HG03457 (cell line): ENCODE data around the gene ARL13A.
"Not testable (repeated sequence)": the region's sequence is repeated elsewhere in the genome, so short reads cannot be mapped to it uniquely, and the experiment has no call there.

ENCODE experiments used
- ATAC-seq: cut with Tn5 transposase; IDR thresholded peaks from one replicate; pipeline ENCODE4 v1.9.1; 2021; ENCODE audit warnings: moderate number of reproducible peaks; ENCODE audit not compliant: unreplicated experiment

Gene ARL13A

DNA sequence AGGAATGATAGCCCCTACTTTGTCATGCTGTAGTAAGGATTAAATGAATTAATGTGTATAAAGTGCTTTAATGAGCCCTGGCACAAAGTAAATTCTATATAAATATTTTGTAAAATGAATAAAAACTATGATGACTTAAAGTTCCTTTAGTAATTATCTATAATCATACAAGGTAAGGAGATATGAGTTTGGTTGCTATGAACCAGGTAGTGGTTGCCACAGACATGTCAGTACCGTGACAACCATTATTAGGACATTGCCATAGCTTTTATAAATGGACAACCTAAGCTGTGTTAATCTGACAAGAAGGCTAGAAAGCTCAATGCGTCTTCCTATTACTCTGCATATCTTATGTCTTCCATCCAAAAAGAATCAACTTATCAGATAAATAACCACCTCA, at the start of gene ARL13A:
ARL13A (plus strand) TSS at position 301 of the 400 bp plus-strand sequence. CDS start 3,982 bp downstream, outside the sequence.
- no peak for ATAC-seq

DNA sequence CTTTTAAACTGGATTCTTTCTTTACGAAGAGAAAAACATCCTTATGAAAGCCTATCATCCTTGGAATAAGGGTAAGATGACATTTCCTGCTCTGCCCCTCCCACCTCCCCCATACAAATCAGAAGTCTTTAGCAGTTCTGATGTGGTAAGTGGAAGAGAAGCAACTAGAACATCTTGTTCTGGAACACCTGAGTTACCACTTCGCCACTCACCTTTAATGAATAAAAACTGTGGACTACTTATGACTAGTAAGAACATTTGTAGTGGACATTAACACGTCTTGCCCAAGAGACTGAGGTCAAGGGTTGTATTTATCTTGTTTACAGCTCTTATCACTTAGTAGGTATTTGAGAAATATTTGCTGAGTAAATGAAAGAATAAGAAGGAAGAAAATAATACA, 45.1 kb upstream of the ARL13A start:
- ATAC-seq = no peak

DNA sequence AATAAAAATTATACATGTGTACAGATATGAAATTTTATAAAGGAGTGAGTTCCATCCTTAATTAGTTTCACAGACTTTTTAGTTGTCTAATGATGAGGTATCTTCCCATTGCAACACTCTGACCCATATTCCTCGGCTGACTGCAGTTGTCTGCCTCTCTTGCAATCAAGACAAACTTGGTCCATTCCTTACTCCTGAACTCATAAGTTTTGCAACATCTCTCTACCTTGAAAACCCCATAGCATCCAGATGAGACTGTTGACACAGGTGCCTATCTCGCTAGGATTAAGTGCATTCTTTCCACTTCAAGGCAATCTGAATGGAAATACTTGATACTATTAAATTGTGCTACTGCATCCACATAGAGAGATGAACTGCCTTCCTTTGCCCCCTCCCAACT, 43.1 kb upstream of the ARL13A start:
- ATAC-seq = no peak

DNA sequence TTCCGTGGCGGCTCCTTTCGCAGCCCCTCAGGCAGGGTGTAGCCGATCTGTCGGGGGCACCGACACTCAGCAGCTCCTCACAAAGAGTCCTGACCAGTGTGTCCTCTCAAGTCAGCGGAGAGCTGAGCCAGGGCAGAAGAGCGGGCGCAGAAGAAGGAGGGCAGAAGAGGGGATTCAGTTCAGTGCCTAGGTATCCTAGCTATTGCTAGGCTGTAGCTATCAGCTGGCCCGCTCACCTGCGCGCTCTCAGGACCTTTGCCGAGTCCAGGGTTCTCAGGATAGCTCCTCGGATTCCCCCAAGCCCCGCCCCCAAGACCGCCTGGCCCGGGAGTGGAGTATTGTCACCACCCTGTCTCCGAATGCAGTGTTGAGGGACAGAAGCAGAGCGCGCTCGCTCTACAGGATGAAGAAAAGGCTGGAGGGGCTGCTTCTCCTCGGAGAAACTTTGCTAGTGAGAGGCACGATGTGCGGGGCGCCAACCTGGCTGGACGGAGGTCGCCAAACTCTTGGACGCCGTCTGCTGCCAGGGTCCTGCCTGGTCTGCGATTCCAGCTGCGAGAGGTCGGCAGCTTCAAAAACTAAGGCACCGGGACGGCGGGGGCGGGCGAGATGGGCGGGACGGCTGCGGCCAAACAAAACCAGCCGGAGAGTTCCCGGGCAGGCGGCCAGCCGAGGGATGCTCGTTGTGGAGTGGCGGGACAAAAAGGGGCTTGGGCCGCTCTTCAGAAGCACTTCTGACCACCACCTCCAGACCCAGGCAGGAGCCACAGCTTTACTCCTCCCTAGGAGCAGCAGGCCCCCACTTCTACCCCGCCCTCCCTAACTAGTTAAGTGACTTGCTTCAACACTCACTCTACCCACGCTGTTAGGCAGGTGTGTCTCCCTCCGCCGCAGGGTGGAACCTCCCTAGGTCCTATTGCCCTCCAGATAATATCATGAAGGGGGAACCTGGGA, 40.6 kb upstream of the ARL13A start, which contains the start of gene XKRX:
XKRX (minus strand) TSS at position 258 of the 954 bp plus-strand sequence. CDS start 613 bp downstream, outside the sequence.
- no peak for ATAC-seq

DNA sequence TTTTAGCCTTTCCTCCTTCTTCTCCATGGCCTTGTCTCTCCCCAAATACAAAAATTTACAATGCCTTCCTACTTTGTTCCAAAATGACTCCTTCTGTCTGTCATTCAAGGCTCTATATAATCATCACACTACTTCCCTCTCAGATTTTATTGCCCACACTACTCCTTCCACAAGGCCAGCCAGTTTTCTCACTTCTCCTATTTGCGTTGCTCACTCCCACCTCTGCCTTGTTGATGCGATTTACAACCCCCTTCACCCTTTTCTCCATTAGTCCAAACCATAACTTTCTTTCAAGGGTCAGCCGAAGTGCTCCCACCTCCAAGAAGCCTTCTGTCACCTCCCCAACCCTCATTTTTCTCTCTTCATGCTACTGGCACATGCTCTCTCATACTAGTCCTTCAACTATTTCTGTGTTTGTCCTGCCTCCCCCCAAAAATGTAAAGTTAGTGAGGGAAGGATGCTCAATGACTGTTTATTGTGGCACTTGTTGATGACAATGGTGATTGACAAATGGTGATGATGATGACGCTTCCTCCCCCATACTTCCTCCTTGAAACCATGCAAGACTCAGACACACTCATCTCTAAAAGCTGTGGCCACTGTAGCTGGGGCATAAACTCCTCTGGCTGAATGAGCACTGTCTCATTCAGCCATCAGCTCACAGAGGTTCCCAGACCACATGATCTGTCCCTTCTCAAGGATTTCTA, 38.1 kb upstream of the ARL13A start:
- ATAC-seq = peak; percentile 81

DNA sequence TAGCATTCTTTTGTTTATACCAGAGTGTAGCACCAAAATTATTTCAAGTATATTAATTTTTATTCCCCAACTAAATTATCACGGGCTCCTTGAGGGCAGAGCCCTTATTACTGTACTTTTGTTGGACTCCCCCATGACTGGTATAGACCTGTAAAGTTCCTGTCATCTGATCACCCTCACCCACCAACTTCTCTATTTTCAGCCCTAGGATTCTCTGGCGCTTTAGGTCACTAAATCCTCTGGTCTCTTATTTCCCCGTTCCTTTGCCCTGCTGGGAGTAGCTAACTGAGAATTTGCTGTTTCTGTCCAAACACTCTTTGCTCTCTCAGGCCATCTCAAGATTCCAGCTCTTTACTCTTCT, 37.6 kb upstream of the ARL13A start:
- ATAC-seq = peak; percentile 11

DNA sequence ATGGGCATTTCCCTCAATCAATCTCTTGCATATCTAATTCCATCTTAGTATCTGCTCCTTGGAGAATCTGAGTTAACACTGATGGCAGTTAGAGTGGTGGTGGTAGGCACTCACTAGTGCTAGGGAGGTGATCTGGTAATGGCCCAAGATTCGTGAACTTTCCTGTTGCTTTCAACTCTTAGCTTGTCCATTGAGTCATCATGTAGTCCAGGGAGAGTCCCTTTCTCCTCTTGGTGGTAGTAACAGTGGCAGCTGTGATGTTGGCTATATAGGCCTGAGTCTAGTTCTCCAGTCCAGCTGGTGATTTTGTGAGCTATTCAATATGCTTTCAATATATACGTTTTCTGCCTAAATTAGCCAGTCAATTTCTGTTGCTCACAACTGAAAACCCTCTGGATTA, 33.7 kb upstream of the ARL13A start:
- ATAC-seq = no peak

DNA sequence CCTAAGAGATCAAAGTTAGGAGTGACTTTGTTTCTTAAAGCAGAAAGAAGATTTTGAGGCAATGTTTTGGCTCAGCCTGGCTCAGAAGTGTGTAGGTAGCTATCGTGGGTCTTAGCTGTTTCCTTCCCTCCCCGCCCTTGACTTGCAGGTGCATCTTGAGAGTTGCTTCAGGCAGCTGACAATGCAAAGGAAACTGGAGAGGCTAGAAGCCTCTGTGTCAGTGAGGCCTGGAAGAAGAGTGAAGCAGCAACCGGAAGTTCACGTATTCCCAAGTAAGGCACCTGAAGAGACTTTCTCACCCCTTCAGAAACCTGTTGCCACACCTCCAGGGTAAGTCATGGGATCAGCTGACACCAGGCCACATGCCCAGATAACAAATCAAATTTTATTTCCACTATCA, 30.2 kb upstream of the ARL13A start:
- no peak for ATAC-seq

DNA sequence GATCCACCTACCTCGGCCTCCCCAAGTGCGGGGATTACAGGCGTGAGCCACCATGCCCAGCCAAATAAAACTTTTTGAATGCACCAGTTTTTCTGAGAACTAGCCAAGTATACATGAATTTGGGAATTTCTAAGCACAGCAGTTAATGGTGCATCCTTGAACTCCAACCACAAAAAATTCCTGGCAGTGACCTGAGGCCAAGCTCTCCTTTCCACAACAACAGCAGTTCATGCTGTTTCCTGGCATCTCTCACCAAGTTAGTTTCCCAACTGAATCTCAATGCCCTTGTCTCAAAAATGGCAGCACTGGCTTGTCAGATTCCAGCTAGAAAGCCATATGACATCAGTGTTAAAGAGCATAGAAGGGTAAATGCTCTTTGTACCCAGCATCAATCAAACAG, 24.9 kb upstream of the ARL13A start:
- ATAC-seq = no peak

DNA sequence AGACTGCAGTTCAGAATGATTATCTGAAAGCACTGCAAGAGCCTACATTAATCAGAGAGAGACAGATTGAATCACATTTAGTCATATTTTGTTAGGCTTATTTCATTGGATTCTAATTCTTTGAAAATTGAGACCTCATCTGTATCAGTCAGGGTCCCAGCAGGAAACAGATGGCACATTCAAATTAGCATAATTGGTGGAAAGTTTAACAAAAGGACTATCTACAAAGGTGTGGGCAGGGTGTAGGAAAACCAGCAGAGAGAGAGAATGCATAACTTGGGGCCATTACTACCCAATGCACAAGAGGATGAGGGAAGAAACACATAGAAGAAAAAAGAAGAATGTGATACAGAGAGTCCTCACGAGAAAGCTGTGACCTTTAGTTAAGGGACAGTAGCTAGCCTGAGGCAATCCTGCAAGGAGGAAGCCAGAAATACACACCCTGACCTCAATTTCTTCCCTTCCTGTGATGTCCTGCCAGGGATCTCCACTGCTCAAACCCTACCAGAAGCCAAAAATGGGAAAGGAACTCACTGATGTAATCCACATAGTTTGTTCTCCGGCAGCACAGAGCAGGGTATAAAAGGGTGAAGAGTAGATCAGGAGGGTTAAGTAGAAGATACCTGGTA, 23.1 kb upstream of the ARL13A start:
- no peak for ATAC-seq

DNA sequence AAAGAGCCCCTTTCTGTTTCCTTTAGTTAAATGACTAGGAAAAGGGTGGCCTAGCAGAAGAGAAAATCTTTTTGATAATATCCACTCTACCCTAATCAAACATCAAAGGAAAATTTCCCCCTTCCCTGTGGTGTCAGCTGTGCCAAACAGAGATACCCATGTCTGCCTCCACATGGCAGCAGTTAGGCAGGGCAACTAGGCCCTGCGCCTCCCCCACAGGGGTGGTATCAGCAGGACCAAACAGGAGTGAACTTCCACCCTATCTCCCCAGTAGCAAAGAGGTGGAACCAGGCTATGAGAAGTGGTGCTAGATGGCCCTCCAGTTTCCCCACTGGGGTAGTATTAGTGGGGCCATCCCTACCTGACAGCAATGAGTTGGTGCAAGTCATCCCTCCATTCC, 21.0 kb upstream of the ARL13A start:
- ATAC-seq = no peak

DNA sequence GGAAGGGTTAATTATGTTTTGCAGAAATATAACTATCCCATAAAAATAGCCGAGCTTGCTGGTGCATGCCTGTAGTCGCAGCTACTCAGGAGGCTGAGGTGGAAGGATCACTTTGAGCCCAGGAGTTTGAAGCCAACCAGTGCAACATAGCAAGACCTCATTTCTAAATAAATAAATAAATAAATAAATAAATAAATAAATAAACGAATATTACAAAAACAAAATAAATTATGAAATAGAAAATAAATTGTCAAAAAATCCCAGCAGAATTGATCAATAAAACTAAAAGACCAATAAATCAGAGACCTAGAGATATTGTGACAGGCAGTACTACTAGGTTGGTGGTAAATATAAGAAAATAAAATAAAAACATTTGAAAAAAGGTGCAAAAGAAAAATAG, 6.7 kb upstream of the ARL13A start:
- ATAC-seq = no peak

DNA sequence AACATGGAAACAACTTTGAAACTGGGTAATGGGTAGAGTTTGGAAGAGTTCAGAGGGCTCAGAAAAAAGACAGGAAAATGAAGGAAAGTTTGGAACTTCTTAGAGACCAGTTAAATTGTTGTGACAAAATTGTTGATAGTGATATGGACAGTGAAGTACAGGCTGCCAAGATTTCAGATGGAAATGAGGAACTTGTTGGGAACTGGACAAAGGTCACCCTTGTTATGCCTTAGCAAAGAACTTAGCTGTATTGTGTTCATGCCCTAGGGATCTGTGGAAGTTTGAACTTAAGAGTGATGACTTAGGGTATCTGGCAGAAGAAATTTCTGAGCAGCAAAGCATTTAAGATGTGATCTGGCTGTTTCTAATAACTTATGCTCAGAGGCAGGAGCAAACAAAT, 5.1 kb upstream of the ARL13A start:
- no peak for ATAC-seq

DNA sequence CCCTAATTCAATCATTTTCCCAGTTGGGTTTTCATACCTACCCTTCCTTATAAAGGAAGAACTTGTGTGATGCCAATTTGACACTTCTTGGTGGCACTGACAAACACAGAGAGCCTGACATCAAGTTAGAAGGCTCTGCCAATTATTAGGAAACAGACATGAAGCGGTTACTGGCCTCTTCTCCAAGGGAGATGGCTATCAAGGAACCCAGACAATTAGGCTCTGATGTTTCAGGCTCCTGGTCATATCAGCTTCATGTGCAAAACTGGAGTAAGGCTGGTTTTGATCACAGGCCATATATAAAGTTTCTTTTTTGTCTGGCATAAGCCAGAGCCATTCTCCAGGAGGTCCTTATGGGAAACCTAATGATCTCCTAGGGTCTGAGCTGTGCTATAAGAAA, 428 bp downstream of the ARL13A start:
- ATAC-seq = no peak

DNA sequence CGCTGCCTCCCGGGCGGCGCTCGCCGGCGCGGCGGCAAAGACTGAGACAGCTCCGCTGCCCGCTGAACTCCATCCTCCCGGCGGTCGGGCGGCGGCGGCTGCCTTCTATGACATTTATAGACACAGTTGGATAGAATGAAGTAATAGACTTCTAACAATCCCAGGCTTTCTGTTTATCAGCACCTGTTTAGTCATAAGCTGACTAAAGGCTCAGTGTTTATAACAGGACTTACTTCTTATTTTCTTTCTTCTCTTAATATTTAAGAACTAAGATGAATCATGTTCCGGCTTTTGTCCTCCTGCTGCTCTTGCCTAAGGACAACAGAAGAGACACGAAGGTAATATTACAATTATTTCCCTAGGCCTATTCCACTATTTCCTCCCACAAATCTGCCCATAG, 3.9 kb downstream of the ARL13A start:
- no peak for ATAC-seq

DNA sequence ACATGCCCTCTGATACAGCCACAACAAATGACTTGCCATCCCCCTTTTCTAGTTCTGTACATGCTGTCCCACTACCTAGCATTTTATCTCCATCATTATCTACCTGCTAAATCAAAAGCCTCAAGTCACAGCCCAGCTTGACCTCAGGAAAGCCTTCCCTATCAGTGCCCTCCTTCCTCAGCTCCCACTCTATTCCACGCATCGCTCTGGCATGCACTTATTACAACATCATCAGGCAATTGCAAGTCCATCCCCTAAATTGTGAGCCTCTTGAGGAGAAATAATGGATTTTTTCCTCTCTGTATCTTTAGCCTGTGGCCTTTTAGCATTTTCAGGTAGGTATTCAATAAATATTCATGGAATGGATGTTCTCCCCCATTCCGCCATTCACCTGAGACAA, 5.7 kb downstream of the ARL13A start:
- no peak for ATAC-seq

DNA sequence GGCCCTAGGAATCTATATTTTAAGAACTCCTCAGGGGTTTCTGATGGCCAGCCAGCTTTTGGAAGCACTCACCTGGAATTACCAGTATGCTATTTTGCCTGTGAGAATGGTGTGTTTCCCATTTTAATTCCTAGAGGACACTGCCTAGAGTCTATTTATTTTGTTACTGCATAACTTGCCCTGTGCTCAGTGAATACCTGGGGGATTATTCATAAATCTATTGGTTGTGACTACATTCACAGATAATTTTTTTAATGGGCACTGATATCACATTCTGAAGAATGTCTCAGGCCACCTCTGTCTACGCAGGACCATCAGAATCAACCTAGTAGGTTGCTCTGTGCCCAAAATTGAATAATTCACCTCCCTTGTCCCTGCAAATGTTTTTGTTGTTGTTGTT, 6.7 kb downstream of the ARL13A start:
- no peak for ATAC-seq

DNA sequence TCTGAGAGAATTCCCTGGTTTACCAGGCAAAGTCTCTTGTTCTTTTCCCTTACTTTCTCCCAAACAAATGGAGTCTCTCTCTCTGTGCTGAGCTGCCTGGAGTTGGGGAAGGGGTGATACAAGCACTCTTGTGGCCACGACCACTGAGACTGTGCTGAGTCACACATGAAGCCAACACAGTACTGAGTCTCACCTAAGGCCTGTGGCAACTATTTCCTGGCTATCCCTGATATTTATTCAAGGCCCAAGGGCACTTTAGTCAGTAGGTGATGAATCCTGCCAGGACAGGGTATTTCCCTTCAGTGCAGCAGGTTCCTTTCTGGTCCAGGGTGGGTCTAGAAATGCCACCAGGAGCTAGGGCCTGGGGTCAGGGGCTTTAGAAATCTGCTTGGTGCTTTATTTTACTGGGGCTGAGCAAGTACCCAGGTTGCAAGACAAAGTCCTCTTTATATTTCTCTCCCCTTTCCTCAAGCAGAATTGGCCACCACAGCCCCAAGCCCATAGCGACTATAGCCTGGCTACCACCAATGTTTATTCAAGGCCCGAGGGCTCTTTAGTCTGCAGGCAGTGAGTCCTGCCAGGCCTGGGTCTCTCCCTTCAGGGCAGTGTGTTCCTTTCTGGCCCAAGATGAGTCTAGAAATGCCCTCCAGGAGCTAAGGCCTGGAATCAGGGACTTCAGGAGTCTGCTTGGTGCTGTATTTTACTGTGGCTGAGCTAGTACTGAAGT, 10.5 kb downstream of the ARL13A start:
- no peak for ATAC-seq

DNA sequence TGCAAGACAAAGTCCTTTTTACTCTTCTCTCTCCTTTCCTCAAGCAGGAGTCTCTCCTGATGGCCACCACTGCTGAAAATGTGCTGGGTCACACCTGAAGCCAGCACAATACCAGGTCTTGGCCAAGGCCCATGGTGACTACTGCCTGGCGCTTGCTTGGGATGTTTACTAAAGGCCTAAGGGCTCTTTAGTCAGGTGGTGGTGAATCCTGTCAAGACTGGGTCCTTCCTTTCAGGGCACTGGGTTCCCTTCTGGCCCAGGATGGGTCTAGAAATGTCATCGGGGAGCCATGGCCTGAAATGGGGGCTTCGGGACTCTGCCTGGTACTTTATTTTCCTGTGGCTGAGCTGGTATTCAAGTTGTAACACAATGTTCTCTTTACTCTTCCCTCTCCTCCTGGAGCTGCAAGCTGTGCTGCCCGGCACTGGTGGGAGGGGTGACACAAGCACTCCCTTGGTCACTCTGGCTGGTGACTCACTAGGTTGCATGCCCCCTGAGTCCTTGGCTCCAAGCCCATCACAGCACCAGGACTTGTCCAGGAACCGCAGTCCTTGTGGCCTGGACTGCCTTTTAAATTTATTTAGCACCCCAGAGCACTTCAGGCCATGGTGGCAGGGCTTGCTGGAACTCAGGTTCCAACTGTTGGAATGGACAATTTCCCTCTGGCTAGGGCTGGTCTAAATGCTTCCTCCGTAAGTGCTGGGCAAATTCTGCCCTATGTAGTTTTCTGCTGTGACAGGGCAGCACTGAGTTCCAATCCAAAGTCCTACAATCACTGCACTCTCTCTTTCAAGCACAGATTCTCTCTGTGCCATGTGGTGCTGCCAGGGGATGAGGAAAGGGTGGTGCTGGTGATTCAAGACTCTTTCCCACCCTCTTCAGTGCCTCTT, 11.3 kb downstream of the ARL13A start:
- ATAC-seq = no peak

DNA sequence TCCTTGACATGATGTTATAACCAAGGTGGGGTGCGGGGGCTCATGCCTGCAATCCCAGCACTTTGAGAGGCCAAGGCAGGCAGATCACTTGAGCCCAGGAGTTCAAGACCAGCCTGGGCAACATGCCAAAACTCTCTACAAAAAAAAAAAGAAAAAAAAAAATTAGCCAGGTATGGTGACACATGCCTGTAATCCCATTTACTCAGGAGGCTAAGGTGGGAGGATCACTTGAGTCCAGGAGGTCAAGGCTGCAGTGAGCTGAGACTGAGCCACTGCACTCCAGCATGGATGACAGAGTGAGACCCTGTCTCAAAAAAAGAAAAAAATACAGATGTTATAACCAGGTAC, 12.0 kb downstream of the ARL13A start:
- ATAC-seq = not testable (repeated sequence)
